Measurements from ENCODE around the gene ECHS1. TPM values are rescaled to one million over a fixed set of nuclear protein-coding genes. Genes with fewer than 3 reads are reported as not detected.

The ECHS1 gene
- total and polyA plus RNA-seq, 9 of the 15 experiments (the other 6 are each of a cell fraction or from before 2014, with no cell fraction given) = 16.6 to 100 (median 68.1) TPM

GRCh38 chr10:133318494-133319127, 54.5 kb downstream of the ECHS1 start (continued):
- TF ChIP-seq RERE (CRISPR knock-in tag; IDR thresholded peaks at IDR 0.05; ENCODE audit: borderline replicate concordance) = no peak
- no peak for TF ChIP-seq CREB3L1 (IDR thresholded peaks at IDR 0.05; ENCODE audit: borderline replicate concordance, low read depth)
- no peak for TF ChIP-seq CUX1 (CRISPR knock-in tag; IDR thresholded peaks at IDR 0.05)
- no peak for TF ChIP-seq RNF2 (IDR thresholded peaks at IDR 0.05)
- TF ChIP-seq ZBTB43 (CRISPR knock-in tag; IDR thresholded peaks at IDR 0.05) = no peak
- TF ChIP-seq CBX2 (IDR thresholded peaks at IDR 0.05; ENCODE audit: insufficient read depth, low read length, poor library complexity, severe bottlenecking) = no peak
- TF ChIP-seq NONO (IDR thresholded peaks at IDR 0.05; ENCODE audit: low read depth in 2 of 2, low read length in 1 of 2) = 0 out of 4 replicates have a peak, but pooled peaks of 1 of the 2 experiments have one; percentile 32
- TF ChIP-seq ZNF511 (CRISPR knock-in tag; IDR thresholded peaks at IDR 0.05) = no peak
- no peak for TF ChIP-seq XRCC4 (IDR thresholded peaks at IDR 0.05; ENCODE audit: extremely low read depth, insufficient read depth, insufficient read length)
- no peak for TF ChIP-seq ELK3 (CRISPR knock-in tag; IDR thresholded peaks at IDR 0.05)
